ENCODE data around the gene PSTPIP1. TPM values are rescaled to one million over a fixed set of nuclear protein-coding genes. Genes with fewer than 3 reads are reported as not detected.

PSTPIP1 gene
- total and polyA plus RNA-seq, 2 of the 8 experiments (the other 6 are each of a cell fraction or from before 2014, with no cell fraction given), result 1.6 to 1.8 TPM

GRCh38 chr15:77028451-77029165 is 33.7 kb downstream of the PSTPIP1 start (continued):
- TF ChIP-seq PHF8 (conservative IDR thresholded peaks at IDR 0.05; ENCODE audit: low read depth, low read length), result no peak
- TF ChIP-seq CREB1 (IDR thresholded peaks at IDR 0.05), result no peak
- no peak for TF ChIP-seq SP1 (IDR thresholded peaks at IDR 0.05; ENCODE audit: low read depth, low read length)
- no peak for TF ChIP-seq SAP30 (IDR thresholded peaks at IDR 0.05; ENCODE audit: insufficient read depth, insufficient replicate concordance, low read length)
- TF ChIP-seq HDAC2 (IDR thresholded peaks at IDR 0.05; ENCODE audit: borderline replicate concordance in 1 of 2, low read depth in 2 of 2, low read length in 2 of 2), result no peak
- no peak for TF ChIP-seq CTCF (IDR thresholded peaks at IDR 0.05; ENCODE audit: control extremely low read depth in 1 of 3, insufficient read depth in 1 of 3, low read depth in 1 of 3, low read length in 3 of 3)
